ENCODE data around the gene ADRM1.

Gene ADRM1

DNA sequence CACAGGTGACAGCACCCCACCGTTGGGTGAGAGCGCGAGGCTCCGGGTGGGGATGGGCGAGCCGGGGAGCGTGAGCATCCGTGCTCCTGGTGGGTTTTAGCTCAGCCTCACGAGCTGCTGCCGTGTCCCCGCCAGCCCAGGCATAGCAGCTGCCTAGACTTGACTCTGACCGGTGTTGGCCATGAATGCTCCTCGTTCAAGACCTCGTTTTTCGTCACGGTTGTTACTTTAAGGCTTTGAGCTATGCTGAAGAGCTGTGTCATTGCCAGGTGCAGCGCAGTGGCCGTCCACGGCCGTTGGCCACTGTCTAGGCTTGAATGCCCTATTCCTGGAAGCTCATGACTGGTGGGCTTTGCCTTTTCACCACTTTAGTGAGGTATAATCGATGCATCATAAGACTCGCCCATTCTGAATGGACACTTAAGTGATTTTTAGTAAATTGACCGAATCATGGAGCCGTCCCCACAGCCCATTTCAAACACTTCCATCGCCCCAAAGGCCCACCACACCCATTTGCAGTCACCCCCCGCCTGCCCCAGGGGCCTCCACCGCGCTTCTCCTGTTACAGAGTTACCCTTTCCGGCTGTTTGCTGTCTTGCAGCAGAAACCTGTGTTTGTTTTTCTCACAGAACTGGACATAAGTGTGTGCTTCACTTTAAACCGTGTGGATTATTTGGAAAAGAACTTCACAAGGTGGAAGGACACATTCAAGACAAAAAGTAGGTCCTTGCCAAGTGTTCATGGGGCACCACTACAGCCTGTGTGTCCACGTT, 21.4 kb upstream of the ADRM1 start:
- no peak for DNase-seq

DNA sequence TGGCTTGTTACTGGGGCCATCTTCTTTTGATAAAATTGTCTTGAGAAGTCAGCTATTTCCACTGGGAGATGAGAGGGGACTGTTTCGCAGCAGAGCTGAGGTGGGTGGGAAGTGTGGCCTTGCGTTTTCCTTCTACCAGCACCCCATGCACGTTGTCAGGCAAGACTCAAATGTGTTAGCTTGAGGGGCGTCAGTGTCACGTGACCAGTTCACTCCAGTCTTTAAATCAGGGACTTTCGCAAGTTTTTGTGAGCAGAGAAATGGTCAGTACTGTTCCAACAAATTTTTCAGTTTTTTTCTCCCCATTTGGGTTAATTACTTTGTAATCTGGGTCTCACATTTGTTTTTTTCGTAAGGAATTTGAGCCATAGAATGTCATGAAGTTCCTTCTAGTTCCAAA, 20.7 kb upstream of the ADRM1 start:
- DNase-seq: no peak

DNA sequence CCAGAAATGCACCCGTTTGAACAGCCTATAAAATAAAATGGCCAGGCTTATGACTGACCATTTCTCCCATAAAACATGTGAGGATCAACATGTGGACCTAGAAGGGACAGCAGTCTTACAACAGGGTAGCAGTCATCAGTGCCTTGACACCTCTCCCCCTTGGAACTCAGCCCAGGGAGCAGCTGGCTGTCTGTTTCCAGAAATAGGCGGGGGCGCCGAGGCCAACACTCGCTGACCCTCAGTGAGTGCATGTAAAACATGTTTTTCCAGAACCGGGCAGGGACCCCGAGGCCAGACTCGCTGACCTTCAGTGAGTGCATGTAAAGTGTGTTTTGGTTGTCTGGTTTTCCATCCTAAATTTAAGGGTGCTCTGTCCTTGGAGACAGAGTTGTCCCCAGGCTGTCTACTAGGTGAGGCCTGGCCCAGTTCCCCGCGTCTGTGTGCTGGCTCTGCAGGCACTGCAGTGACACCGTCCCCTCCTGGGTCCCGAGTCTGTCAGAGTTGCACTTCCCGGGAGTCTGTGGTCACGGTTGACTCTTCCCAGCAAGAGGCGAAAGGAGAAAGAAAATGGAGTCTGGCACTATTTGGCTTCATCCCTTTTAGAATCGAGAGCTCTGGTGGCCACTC, 19.8 kb upstream of the ADRM1 start:
- no peak for DNase-seq

DNA sequence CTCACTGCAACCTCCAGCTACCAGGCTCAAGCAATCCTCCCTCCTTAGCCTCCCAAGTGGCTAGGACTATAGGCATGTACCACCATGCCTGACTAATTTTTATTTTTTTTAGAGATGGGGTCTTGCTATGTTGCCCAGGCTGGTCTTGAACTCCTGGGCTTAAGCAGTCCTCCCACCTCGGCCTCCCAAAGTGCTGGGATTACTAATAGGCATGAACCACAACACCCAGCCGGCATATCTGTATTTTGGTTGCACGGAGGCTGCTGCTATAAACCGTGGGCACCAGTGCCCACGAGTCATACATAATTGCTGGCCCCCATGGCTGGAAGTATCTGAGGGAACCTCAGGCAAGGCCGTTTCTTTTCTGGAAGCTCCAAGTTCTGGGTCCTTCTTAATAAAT, 18.3 kb upstream of the ADRM1 start:
- no peak for DNase-seq

DNA sequence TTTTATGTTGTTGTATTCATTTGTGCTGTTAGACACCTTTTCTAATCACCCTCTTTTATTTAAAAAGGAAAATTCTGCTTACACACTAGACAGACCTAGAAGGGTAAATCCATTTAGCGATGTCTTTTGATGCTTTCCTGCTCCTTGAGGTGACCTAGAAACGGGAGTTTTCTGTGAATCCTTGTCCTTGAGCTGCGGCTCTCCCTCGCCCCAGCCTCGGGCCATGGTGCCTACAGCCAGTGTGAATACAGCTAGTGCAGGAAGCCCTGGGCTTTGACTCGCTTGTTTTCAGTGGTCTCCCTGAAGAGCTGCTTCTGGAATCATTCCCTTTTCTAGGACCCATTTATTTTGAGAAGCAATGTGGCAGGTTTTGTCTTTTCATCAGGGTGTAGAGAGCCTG, 17.6 kb upstream of the ADRM1 start:
- DNase-seq: no peak

DNA sequence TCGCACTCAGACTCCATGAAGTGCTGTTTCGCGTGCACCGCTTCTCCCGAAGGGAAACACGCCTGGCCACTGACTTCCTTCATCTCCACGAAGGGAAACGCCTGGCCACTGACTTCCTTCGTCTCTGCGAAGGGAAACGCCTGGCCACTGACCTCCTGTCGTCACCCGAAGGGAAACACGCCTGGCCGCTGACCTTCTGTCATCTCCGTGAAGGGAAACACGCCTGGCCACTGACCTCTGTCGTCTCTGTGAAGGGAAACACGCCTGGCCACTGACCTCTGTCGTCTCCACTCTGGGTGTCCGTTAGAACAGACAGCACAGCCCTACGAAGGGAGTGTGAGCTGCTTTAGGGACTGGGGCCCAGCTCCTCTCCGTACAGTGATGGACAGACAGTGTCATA, 17.1 kb upstream of the ADRM1 start:
- no peak for DNase-seq

DNA sequence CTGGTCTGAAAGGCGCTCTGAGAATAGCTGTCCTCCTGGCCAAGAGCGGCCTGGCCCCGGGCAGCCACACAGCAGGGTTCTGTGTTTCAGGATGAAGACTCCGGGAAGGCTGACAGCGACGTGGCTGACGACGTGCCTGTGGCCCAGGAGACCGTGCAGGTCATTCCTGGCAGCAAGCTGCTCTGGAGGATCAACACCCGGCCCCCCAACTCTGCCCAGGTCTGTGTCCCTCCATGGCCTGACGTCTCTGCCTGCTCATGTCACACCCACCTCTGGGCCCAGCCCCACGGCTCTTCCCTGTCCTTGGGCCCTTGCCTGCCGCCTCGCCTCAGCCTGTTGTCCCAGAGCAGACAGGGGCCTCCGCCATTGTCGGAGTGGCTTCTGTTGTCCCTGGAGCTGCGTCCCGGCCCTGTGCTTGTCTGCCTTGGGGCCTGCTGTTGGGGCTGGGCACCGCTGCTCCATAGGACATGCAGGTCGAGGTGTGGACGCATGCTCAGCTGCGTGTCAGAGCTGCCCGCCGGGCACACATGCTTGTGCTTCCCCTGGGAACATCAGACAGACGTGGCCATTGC, 16.2 kb upstream of the ADRM1 start:
- DNase-seq: no peak

DNA sequence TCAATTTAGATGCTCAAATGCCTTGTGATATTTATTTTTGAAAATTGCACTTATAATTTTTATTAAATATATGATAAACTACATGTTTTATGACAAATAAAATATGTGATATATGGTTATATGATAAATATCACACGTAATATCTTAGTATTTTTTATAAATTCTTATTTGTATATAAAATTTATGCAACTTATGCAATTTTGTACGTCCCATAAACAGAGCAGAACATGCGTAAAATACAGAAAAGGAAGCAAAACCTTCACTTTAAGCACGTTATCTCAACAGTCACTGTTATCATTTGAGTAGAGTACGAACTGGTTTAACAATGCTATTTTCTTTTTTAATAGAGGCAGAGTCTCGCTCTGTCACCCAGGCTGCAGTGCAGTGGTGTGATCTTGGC, 15.7 kb upstream of the ADRM1 start:
- no peak for DNase-seq

DNA sequence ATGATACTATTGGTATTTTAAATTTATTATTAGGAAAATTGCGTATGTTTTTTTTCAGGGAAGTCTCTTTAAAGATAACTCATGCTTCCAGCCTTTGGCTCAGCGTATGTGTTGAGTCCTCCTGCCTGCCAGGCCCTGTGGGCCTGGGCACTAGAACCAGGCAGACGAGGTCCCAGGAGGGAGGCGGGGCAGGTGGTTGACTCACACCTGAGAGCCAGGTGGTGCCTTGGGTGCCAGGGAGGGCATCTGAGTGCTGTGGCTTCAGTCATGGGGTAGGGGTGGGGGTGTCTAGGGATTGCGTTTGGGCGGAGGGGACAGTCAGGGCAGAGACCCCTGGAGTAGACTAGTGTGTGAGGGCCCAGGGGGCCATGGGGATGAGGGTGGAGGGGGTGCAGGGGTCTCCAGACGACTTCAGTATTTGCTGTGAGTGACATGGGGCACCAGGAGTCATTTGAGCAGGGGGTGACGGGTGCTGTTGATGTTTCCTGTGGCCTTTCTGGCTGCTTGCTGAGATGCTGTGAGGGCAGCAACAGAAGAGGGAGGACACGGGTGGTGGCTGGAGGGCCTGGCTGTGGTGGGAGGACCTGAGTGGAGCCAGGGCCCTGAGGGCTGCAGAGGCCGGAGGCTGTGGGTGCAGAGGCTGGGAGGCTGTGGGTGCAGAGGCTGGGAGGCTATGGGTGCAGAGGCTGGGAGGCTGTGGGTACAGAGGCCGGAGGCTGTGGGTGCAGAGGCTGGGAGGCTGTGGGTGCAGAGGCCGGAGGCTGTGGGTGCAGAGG, 14.8 kb upstream of the ADRM1 start:
- no peak for DNase-seq

DNA sequence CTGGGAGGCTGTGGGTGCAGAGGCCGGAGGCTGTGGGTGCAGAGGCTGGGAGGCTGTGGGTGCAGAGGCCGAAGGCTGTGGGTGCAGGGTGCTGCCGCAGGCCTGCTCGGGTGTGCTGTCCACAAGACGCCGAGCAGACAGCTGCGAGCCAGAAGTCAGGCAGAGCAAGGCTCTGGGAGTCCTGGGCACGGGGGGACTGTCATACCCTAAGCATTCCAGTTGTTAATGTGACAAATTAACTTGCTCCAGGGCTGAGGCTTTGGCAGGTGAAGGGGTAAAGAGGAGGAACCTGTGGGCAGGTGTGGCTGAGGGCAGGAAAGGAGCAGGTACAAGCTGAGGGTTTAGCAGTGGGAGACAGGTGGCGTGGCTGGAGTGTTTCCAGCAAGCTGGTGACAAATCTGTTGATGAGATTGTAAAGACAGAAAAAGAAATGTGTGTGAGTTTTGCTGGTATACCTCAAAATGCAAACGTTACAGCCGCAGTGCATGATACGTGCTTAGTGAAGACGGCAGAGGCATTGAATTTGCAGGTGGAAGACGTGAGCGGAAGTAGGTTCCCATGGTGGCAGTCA, 14.2 kb upstream of the ADRM1 start:
- DNase-seq: no peak

DNA sequence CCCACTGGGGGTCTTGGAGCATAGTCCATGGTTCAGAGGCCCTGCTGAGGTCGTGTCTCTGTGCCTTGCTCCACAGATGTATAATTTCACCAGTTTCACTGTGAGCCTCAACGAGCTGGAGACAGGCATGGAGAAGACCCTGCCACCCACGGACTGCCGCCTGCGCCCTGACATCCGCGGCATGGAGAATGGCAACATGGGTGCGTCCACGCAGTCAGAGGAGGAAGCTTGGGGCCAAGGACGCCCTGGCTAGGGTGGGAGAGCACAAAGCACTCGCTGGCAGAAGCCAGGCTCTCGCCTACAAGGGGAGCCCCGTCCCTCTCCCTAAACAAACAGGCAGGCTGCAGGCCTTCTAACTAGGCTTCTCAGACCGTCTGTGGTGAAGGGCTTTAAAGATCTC, 13.7 kb upstream of the ADRM1 start:
- DNase-seq: no peak

DNA sequence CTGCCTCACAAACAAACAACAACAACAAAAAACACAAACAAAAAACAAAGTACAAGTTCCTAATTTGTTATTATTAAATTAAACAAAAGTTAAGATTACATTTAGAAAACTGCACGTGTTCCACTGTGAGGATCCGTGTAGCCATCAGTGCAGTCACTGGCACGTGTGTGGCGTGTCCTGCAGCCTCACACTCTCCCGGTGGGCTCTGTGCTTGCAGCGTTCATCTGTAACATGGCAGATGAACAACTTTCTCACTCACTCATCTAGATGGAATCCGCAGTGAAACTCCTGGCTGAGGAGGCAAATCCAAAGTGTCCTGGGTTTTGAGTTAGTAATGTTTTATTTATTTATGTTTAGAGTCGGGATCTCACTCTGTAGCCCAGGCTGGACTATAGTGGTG, 12.9 kb upstream of the ADRM1 start:
- DNase-seq: no peak

DNA sequence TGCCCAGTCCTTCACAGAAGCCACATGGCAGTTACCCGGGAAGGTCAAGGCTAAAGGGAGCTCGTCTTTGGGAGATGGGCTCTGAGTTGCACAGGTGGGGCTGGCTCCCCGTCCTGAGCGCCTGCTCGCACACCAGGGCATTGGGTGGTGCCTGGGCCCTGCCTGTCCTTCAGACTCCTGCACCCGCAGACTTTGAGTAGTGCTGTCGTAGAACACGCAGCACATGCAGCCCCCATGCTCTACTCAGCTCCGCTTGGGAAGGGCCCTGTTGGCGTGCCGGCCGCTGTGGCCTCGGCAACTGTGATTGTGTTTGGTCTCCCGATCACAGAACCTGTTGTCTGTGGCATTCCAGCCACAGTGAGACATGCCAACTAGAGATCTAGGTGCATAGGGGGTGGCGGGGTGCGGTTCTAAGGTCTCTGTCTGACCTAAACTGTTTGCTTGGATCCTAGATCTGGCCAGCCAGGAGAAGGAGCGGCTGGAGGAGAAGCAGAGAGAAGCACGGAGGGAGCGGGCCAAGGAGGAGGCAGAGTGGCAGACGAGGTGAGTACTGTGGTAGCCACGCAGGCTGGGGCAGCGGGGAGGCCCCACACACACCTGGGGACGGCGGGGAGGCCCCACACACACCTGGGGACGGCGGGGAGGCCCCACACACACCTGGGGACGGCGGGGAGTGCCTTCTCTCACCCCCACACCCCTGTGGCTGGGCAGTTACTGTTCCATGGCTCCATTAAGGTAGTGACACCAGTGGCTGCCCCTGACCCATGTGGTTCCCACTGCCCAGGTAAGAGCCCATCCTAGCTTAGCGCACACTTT, 11.3 kb upstream of the ADRM1 start:
- no peak for DNase-seq

DNA sequence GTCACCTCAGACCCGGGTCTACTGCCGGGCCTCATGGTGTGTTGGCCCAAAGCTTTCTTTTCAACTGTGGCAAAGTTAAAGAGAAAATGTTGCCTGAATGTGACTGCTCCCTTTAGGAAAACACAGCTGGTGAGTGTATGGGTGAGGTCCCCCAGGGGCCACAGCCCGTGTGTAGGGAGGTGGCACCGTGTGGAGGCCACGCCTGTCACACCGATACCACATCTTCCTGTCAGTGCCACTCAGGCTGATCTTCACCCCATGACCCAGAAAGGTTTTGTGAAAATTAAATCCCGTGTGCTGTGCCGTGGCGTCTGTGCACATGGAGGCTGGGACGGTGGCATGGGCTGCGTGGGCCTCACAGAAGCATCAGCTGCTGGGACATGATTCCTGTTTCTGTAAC, 10.7 kb upstream of the ADRM1 start:
- DNase-seq: no peak

DNA sequence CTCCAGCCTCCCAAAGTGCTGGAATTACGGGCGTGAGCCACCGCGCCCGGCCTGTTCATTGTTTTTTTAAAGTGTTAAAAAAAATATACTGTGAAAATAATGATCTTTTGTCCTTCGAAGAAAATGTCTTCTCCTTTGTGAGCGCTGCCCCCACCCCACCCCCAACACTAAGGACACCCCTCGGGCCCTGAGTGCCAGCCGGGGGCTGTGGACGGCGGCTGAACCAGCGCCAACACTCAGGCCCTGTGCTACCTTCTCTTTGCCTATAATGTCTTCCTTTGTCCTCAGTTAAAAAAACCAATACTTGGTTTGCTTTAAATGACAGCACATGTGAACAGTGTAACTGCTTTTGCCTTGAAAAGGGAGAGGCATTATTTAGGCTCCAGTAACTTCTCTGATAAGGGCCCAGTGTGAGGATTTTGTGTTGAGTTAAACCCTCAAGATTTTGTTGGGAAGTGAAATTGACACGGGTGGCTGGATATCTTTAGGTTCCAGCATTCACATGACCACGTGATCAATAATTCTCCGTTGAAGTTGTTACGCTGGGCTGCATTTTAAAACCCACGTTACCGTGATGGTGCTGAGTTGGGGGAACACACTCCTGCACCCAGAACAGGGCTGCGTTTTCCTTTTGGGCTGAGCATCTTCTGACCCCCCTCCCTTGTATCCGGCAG, 9.5 kb upstream of the ADRM1 start:
- DNase-seq: no peak

DNA sequence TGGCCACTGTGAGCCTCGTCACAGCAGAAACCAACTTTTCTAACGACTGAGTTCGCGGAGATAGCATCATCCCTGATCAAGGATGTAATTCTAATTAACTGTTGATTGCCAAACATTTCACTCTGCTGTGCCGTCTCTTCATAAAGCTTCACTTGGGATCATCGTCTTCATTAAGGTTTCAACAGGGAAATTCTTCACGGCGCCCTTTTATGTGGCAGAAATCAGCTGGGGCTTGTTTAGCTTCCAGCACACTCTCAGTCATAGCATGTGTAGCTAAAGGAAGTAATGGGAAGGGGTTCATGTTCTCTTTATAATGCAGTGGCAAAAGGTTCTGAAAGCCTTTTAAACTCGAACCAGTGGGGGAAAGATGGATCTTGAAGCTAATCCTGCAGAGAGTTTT, 8.9 kb upstream of the ADRM1 start:
- no peak for DNase-seq

DNA sequence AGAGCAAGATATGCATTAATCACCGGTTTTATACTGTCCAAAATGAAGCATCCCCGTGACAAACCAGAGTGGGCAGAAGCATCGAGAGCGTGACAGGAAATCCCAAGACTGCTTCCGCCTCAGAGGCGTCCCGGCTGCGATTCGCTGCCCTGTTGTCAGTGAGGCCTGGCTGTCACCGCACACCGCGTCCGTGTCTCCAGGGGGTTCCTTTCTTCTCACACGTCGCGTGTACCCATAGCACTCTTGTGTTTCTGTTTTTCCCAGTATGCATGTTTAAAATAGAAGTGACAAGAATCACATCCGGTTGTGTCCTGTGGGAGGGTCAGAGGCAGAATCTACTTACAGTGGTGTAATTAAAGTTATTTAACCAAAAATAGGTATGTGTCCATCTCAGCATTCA, 8.3 kb upstream of the ADRM1 start:
- no peak for DNase-seq

DNA sequence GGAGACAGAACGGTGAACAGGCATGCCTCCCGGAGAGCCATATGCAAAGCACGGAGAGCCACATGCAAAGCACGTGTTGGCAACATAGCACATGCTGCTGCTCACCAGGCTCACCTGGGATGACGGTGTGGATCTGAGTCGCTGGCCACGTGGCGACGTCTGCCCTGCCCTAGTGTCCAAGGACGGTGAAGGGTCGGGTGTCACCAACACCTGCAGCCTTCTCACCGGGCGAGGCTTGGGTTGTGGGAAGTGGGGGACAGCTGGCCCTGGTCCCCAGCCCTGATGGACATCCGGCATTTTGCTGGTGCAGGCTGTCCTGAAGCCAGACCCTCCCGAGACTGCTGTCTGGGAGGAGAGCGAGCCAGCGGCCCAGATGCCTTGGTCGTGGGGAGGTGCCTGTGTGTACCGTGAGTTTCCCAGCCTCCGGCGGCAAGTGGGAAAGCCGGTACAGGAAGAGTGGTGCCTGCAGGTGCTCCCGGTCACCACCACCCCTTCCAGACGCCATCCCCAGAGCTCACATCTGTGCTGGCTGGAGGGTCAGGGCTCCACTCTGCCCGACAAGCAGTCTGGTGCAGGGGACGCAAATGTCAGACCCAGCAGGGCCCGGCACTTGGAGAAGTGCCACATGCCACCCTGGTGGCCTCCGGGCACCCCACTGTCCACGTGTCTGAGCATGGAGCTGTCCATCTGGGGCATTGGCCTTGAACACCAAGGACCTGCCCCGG, 5.9 kb upstream of the ADRM1 start:
- no peak for DNase-seq

DNA sequence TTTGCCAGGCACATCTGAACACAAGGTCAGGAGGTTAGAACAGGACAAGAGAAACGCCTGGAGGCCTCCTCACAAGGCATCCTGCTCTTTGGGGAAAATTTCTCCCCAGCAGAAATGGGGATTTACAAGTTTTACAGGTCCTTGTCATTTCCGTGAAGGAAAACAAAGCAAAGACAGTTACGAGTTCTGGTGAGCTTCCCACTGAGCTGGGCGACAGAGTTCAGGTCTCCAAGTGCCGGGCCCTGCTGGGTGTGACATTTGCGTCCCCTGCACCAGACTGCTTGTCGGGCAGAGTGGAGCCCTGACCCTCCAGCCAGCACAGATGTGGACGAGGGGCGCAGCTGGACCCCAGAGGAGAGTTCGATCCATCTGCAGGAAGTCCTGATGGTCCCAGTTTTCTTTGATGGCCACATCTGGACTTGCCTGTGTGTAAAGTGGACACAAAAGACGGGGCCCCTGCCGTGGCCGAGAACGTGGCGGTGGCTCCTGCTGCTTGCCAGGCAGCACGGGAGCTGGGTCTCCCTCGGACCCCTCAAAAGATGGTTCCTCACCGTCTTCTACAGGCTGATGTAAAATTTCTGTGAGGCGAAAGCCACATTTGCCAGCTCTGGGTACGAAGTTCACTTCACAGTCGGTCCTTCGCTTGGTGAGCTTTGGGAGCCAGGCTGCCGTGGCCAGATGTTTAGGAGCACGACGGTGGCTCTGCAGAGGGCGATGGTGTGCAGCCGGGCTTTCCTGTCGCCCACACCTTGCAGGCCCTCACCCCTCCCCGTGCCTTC, 5.2 kb upstream of the ADRM1 start:
- no peak for DNase-seq

DNA sequence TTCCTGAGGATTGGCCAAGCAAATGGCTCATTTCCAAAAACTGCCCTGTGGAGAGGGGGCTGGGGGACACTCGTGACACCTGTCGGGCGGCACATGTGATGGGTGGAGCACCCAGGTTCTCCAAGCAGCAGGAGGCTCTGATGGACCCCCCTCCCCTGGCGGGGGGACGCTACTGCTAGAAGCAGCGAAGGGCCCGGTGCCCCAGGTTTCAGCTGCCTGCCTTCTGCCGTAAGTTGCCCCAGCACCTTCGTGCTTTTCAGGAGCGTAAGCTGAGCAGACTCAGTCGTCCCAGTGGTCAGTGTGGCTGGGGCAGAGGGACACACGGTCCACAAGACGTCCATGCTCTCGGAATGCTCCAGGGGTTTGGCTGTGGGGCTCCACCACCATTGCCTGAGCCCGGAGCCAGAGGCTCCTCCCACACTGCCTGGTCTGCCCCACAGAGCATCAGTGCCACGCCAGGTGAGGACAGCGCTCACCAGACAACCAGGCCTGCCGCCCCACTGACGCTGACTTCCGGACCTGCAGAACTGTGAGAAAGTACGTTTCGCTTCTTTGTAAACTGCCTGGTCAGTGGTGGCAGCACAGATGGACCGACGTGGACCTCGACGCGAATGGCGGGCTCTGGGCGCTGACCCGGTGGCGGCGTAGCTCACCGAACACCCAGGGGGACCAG, 4.1 kb upstream of the ADRM1 start:
- no peak for DNase-seq

All from fibroblast of skin of right quadriceps (primary cell).